HCT116 (cell line): Measurements from ENCODE around the gene POLN. TPM values are rescaled to one million over a fixed set of nuclear protein-coding genes. Genes with fewer than 3 reads are reported as not detected.
A peak's percentile ranks its signal among the peaks of the same experiment; 100 is the strongest.

Experiments used
- ATAC-seq: fragments of 200-7000 bp; cut with Tn5 transposase; 2 replicates; pipeline ENCODE4 v1.9.1; 2020; ENCODE audit warnings: mild to moderate bottlenecking, moderate library complexity
- BruUV-seq: library from RNA; stranded (reverse); fragments of 400-500 nt; replicated peaks from 2 replicates; lab custom pipeline; 2021; lab: Mats Ljungman, UMichigan
- CTCF ChIA-PET: fragments of 300-600 bp; sonication (Branson Sonifier 250); formaldehyde crosslinking; loops from one replicate; lab custom pipeline; 2021; ENCODE audit warnings: antibody characterized with exemption; lab: Charles Lee
- POLR2A ChIA-PET: fragments of 300-600, 350-600 bp; sonication (Branson Sonifier 250); formaldehyde crosslinking; loops from one replicate; lab custom pipeline; 2021; ENCODE audit warnings: antibody characterized with exemption; lab: Charles Lee
- RAD21 ChIA-PET, 2 experiments: fragments of 300-600 bp; sonication (Branson Sonifier 250); formaldehyde crosslinking; loops; one replicate each; lab custom pipeline; 2023; ENCODE audit warnings: low total read pairs in 2 of 2; ENCODE audit not compliant: uncharacterized antibody in 2 of 2, unreplicated experiment in 2 of 2, low non-redundant PET in 1 of 2; lab: Charles Lee
- DNase-seq: peaks from one replicate; pipeline ENCODE4 v3.0.0-alpha.2; 2010; ENCODE audit warnings: low read depth, low spot score
- H2AFZ ChIP-seq: fragments of 200-600 bp; shearing (Covaris generic), sonication (generic); 2 replicates; pipeline ENCODE4 v1.6.1; 2017; ENCODE audit warnings: low read depth, mixed run types, mixed read lengths, antibody characterized with exemption, low read length; ENCODE audit not compliant: poor library complexity, severe bottlenecking
- H3K27ac ChIP-seq: 2 replicates; pipeline ENCODE4 v1.5.1; 2012; ENCODE audit warnings: low read depth, low read length
- H3K27me3 ChIP-seq: fragments of 200-600 bp; sonication (generic); 2 replicates; pipeline ENCODE4 v1.6.1; 2016; ENCODE audit warnings: mixed run types, low read length, mixed read lengths; ENCODE audit not compliant: insufficient read depth
- H3K36me3 ChIP-seq, 2 experiments: fragments of 200-500 bp in 1 of 2; fragments of 200-600 bp in 1 of 2; sonication (Bioruptor generic) in 1 of 2; sonication (generic) in 1 of 2; 2 replicates each; pipeline versions ENCODE4 v1.5.1 to v1.6.1; 2014 to 2016; ENCODE audit warnings: low read length in 2 of 2, inconsistent platforms in 1 of 2, mixed read lengths in 1 of 2, mixed run types in 1 of 2; ENCODE audit not compliant: insufficient read depth in 2 of 2, control insufficient read depth in 1 of 2
- H3K4me1 ChIP-seq, 2 experiments: fragments of 200-600 bp in 1 of 2; sonication (generic) in 1 of 2; 2 replicates each; pipeline versions ENCODE4 v1.5.1 to v1.6.1; 2012 to 2017; ENCODE audit warnings: low read length in 2 of 2, inconsistent platforms in 1 of 2, mild to moderate bottlenecking in 1 of 2, mixed read lengths in 1 of 2, mixed run types in 1 of 2, moderate library complexity in 1 of 2; ENCODE audit not compliant: insufficient read depth in 2 of 2, control insufficient read depth in 1 of 2
- H3K4me2 ChIP-seq: fragments of 200-600 bp; sonication (generic); 2 replicates; pipeline ENCODE4 v1.6.1; 2017; ENCODE audit warnings: mixed run types, low read length, mixed read lengths
- H3K4me3 ChIP-seq, 2 experiments: fragments of 200-600 bp in 1 of 2; sonication (generic) in 1 of 2; replicated peaks in 1 of 2; 2 replicates each; pipeline ENCODE4 v1.5.1; 2011 to 2016; ENCODE audit warnings: low read length in 2 of 2, control low read depth in 1 of 2, low read depth in 1 of 2, mild to moderate bottlenecking in 1 of 2, mixed read lengths in 1 of 2, mixed run types in 1 of 2
- H3K79me2 ChIP-seq: fragments of 200-600 bp; sonication (generic); 2 replicates; pipeline ENCODE4 v1.6.1; 2017; ENCODE audit warnings: mild to moderate bottlenecking, mixed run types, low read length, moderate library complexity, mixed read lengths; ENCODE audit not compliant: insufficient read depth
- H3K9ac ChIP-seq: fragments of 200-600 bp; sonication (generic); 2 replicates; pipeline ENCODE4 v1.6.1; 2016; ENCODE audit warnings: low read length, mixed read lengths
- H3K9me2 ChIP-seq: fragments of 200-600 bp; sonication (generic), shearing (Covaris generic); 2 replicates; pipeline ENCODE4 v1.6.1; 2017; ENCODE audit warnings: mixed run types, mild to moderate bottlenecking, moderate library complexity; ENCODE audit not compliant: insufficient read depth
- H3K9me3 ChIP-seq, 2 experiments: fragments of 200-500 bp in 1 of 2; fragments of 200-600 bp in 1 of 2; sonication (Bioruptor generic) in 1 of 2; sonication (generic) in 1 of 2; 2 replicates each; pipeline ENCODE4 v1.6.1; 2014 to 2017; ENCODE audit warnings: low read length in 2 of 2, mixed read lengths in 2 of 2, inconsistent platforms in 1 of 2, low read depth in 1 of 2, mild to moderate bottlenecking in 1 of 2, mixed run types in 1 of 2, moderate library complexity in 1 of 2; ENCODE audit not compliant: control insufficient read depth in 1 of 2, insufficient read depth in 1 of 2
- H4K20me1 ChIP-seq: fragments of 200-600 bp; sonication (generic), shearing (Covaris generic); 2 replicates; pipeline ENCODE4 v1.6.1; 2017; ENCODE audit warnings: mixed run types, mild to moderate bottlenecking, moderate library complexity; ENCODE audit not compliant: insufficient read depth
- CBX3 ChIP-seq: IDR thresholded peaks from 2 replicates; pipeline ENCODE4 v1.6.1; 2012; ENCODE audit warnings: low read depth
- ELF1 ChIP-seq: IDR thresholded peaks from 2 replicates; pipeline ENCODE4 v1.6.1; 2012; ENCODE audit warnings: low read depth, borderline replicate concordance
- EZH2phosphoT487 ChIP-seq: fragments of 200-600 bp; IDR thresholded peaks from 2 replicates; pipeline ENCODE4 v1.6.1; 2018; ENCODE audit warnings: antibody characterized with exemption, borderline replicate concordance
- JUND ChIP-seq: IDR thresholded peaks from 2 replicates; pipeline ENCODE4 v1.6.1; 2012
- POLR2A ChIP-seq: IDR thresholded peaks from 2 replicates; pipeline ENCODE4 v1.7.0; 2011; ENCODE audit warnings: borderline replicate concordance; ENCODE audit not compliant: insufficient read depth, insufficient read length; ENCODE audit errors: extremely low read depth
- SIN3A ChIP-seq: IDR thresholded peaks from 2 replicates; pipeline ENCODE4 v1.6.1; 2012; ENCODE audit warnings: low read depth
- SRF ChIP-seq: IDR thresholded peaks from 2 replicates; pipeline ENCODE4 v1.6.1; 2012; ENCODE audit warnings: low read depth
- TCF7L2 ChIP-seq: IDR thresholded peaks from 2 replicates; pipeline ENCODE4 v1.7.0; 2011; ENCODE audit warnings: borderline replicate concordance, inconsistent platforms; ENCODE audit not compliant: insufficient read depth, insufficient read length; ENCODE audit errors: extremely low read depth
- YY1 ChIP-seq: IDR thresholded peaks from 2 replicates; pipeline ENCODE4 v1.6.1; 2011; ENCODE audit warnings: low read length, low read depth, moderate library complexity, mild to moderate bottlenecking; ENCODE audit not compliant: insufficient replicate concordance; ENCODE audit errors: extremely low read depth
- ZFX ChIP-seq: fragments of 450-650 bp; IDR thresholded peaks from 2 replicates; pipeline ENCODE4 v1.6.1; 2017
- intact Hi-C: fragments of 100-400 bp; cut with micrococcal nuclease; formaldehyde crosslinking; loops from 2 replicates; pipeline ENCODE4 v1.10.0; 2022
- total RNA-seq: library from RNA; stranded (reverse); gene quantifications from one replicate; pipeline ENCODE4 v1.2.1, GENCODE V29; 2021; ENCODE audit not compliant: unreplicated experiment
- TF ChIP-seq, protein P1 (sequence below): IDR thresholded peaks from 2 replicates; pipeline ENCODE4 v1.6.1; 2012; ENCODE audit warnings: low read depth
- TF ChIP-seq, protein P2 (sequence below): IDR thresholded peaks from 2 replicates; pipeline ENCODE4 v1.6.1; 2012

Gene POLN
- total RNA-seq, 1 experiment from 2014 or later = 3.1 TPM

DNA sequence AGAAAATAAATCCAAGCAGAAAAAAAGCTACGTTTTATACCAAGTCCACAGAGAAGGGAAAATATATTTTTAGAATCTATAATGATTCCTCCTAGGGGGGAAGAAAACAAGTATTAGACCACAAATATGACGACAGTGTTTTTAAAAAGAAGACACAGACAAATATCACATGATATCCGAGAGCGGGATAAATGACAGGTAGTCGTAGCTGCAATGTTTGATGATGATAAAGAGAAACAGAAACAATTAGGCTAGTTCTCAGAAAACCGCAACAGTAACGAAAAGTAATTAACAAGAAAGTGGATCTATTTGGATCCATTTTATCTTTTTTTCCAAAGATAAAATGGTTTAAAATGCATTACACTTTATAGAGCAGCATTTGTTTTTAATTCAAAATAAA lies 918 bp downstream of the POLN start:
- no TSS peak for BruUV-seq
- peak overlapping the region; percentile 72; the same call in 1 of the 2 replicates for H3K27ac ChIP-seq
- TF ChIP-seq TCF7L2 (no peak), YY1 (no peak), ZFX (no peak), ELF1 (no peak), JUND (no peak), POLR2A (no peak), CBX3 (no peak), EZH2phosphoT487 (no peak), SIN3A (no peak), SRF (no peak)
- TF ChIP-seq, protein P1, sequence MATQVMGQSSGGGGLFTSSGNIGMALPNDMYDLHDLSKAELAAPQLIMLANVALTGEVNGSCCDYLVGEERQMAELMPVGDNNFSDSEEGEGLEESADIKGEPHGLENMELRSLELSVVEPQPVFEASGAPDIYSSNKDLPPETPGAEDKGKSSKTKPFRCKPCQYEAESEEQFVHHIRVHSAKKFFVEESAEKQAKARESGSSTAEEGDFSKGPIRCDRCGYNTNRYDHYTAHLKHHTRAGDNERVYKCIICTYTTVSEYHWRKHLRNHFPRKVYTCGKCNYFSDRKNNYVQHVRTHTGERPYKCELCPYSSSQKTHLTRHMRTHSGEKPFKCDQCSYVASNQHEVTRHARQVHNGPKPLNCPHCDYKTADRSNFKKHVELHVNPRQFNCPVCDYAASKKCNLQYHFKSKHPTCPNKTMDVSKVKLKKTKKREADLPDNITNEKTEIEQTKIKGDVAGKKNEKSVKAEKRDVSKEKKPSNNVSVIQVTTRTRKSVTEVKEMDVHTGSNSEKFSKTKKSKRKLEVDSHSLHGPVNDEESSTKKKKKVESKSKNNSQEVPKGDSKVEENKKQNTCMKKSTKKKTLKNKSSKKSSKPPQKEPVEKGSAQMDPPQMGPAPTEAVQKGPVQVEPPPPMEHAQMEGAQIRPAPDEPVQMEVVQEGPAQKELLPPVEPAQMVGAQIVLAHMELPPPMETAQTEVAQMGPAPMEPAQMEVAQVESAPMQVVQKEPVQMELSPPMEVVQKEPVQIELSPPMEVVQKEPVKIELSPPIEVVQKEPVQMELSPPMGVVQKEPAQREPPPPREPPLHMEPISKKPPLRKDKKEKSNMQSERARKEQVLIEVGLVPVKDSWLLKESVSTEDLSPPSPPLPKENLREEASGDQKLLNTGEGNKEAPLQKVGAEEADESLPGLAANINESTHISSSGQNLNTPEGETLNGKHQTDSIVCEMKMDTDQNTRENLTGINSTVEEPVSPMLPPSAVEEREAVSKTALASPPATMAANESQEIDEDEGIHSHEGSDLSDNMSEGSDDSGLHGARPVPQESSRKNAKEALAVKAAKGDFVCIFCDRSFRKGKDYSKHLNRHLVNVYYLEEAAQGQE = no peak
- TF ChIP-seq, protein P2, sequence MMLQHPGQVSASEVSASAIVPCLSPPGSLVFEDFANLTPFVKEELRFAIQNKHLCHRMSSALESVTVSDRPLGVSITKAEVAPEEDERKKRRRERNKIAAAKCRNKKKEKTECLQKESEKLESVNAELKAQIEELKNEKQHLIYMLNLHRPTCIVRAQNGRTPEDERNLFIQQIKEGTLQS = no peak
- no peak for DNase-seq
- peak overlapping the region; percentile 83 for H3K9ac ChIP-seq
- peaks cover 7 to 27% of the 10 kb centered on the region in 2 experiments; a peak in 3 of 4 replicates for H3K4me1 ChIP-seq
- H3K4me3 ChIP-seq = peak overlapping the region; percentile 94 to 97
- H3K79me2 ChIP-seq = peaks cover 50% of the 10 kb centered on the region
- H4K20me1 ChIP-seq = peaks cover 26% of the 10 kb centered on the region; the same call in 1 of the 2 replicates
- ATAC-seq = no peak
- no peaks in the 10 kb centered on the region for H3K27me3 ChIP-seq
- intact Hi-C loops = loop anchor here (5.0 kb wide), 1 partner anchor 171 kb away; no protein-coding TSS in a partner anchor
- H2AFZ ChIP-seq = no peak overlapping the region
- peak overlapping the region; percentile 93 for H3K4me2 ChIP-seq
- POLR2A ChIA-PET = interaction anchor here (1.0 kb wide), 1 partner anchor 172 kb away, joined by 3 read pairs; no protein-coding TSS in a partner anchor
- H3K36me3 ChIP-seq = peaks cover 5 to 25% of the 10 kb centered on the region in 2 experiments; a peak in 3 of 4 replicates
- no peaks in the 10 kb centered on the region for H3K9me2 ChIP-seq
- CTCF ChIA-PET = interaction anchor here (1.0 kb wide), 1 partner anchor 21 kb away, joined by 3 read pairs; no protein-coding TSS in a partner anchor
- RAD21 ChIA-PET = no interaction called here
- H3K9me3 ChIP-seq = no peaks in the 10 kb centered on the region
